ENCODE measurements around the gene SH3BP4.
A peak's percentile ranks its signal among the peaks of the same experiment; 100 is the strongest.

SH3BP4 gene, protein sequence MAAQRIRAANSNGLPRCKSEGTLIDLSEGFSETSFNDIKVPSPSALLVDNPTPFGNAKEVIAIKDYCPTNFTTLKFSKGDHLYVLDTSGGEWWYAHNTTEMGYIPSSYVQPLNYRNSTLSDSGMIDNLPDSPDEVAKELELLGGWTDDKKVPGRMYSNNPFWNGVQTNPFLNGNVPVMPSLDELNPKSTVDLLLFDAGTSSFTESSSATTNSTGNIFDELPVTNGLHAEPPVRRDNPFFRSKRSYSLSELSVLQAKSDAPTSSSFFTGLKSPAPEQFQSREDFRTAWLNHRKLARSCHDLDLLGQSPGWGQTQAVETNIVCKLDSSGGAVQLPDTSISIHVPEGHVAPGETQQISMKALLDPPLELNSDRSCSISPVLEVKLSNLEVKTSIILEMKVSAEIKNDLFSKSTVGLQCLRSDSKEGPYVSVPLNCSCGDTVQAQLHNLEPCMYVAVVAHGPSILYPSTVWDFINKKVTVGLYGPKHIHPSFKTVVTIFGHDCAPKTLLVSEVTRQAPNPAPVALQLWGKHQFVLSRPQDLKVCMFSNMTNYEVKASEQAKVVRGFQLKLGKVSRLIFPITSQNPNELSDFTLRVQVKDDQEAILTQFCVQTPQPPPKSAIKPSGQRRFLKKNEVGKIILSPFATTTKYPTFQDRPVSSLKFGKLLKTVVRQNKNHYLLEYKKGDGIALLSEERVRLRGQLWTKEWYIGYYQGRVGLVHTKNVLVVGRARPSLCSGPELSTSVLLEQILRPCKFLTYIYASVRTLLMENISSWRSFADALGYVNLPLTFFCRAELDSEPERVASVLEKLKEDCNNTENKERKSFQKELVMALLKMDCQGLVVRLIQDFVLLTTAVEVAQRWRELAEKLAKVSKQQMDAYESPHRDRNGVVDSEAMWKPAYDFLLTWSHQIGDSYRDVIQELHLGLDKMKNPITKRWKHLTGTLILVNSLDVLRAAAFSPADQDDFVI

DNA sequence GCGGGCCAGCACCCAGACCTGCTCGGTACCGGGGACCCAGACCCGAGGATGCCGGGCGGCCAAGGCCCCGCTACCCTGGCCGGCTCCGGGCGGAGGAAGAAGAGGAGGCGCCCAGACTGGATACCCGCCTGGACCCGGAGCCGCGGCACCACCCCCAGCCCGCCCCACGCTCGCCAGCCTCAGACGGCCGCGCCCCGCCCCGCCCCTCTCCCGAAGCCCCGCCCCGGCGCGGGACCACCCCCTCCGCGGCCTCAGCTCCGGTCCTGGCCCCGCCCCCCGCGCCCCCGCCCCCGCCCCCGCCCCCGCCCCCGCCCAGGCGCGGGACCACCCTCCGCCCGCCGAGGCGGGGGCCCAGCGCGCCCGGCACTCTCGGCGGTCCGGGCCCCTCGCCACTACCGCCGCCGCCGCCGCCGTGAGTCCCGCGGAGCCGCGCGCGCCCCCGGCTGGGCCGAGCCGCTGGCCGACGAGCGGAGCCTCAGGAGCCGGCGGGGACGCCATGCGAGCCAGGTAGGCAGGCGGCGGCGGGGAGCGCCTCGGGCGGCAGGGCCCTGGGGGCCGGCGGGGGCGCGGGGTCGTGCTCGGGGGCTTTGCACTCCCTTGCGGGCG lies at the start of gene SH3BP4:
Gene SH3BP4 (plus strand): TSS at position 354 of the 606 bp plus-strand sequence. CDS start 82,986 bp downstream, outside the sequence.
- peak; percentile 52 for DNase-seq

DNA sequence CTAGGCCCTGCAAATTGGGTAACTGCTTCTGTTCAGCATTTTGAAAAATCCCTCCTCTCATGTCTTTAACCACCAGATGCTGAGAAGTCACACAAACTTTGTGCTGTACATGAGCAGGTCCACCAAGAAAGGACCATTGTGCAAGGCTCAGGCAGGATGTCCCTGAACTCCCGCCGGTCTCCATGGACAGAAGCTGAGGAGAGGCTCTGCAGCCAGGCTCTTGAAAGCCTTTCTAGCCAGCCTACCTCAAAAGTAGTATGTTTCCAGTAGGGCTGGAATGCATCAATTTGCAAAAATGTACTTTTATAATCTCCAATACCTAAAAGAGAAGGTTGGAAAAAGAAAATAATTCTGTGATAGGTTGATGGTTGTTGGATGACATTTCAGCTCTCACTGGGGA lies 47.0 kb upstream of the SH3BP4 start:
- no peak for DNase-seq

DNA sequence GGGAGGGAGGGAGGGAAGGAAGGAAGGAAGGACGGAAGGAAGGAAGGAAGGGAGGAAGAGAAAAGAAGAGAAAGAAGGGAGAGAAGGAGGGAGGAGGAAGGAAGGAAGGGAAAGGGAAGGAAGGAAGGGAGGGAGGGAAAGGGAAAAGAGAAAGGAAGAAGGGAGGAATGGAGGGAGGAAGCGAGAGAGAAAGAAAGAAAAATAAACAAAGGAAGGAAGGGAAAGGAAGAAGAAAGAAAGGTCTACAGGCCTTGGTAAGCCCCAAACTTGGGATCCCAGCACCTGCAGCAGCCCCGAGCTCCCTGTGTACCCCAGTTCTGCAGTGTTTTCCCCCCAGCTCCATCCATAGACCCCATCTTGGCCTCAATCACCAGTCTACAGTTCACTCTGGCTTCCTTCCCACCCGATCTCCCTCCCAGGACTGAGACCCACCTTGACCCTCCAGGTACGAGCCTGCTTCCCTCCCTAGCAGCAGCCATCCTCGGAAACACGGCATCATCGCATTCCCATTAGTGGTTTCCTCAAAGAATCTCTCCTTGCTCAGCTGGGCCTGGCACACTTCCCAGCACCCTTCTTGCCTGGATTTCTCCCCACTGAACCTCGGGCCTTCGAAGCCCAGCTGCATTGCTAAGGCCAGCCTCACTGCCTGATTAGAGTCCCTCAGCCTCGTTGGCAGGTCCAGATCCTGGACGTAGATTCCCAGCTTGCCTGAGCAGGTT lies 46.1 kb upstream of the SH3BP4 start:
- DNase-seq: no peak

DNA sequence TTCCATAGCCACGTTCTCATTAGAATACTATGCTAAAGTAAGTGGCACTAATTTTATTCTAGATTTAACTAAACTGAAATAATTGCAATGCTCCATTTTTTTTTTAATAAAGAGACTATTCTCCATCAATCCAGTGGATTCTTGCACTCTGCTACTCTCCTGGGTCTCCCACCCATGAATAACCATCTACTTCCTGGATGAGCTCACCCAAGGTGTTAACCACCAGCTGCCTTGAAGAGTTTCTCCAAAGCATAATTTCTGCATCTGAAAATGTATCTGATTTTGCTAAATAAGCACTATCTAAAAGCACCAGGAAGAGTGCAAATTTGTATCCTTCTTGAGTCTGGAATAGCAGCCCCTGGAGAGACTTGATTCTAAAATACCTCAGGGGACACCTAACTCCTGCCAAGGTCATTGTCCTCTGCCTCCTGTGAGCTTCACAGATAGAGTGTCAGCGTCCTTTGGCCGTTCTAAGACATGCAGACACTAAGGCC lies 41.6 kb upstream of the SH3BP4 start:
- DNase-seq: no peak

DNA sequence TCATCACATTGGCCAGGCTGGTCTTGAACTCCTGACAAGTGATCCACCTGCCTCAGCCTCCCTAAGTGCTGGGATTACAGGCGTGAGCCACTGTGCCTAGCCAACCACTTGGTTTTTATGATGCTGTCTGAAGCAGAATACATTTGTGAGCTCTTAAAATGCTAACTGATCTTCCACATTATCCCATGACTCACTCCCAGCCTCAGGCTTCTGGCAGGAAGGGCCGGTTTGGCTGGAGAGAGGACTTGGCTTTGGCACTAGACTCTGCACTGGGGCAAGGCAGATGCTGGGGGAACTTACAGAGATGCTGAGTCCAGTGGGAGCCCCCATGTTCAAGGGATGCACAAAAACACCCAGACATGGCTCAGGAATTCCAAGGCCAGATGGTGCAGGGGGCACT lies 40.5 kb upstream of the SH3BP4 start:
- no peak for DNase-seq

DNA sequence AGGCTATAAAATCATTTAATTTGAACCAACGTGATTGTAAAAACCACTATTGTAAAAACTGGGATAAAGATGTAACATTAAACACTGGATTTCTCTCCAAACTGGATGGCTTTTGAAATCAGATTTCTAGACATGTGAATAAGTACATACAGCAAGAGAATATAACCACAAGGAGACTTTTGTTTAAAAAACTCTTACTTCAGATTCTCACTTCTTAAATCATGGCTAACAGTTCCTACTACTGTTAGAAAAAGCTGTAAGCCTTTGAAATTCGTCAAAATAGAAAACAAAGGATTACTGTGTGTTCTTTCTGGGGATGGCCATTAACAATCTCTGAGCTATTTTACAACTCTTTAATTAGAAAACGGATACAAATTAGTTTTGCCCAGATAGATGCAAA lies 39.4 kb upstream of the SH3BP4 start:
- no peak for DNase-seq

DNA sequence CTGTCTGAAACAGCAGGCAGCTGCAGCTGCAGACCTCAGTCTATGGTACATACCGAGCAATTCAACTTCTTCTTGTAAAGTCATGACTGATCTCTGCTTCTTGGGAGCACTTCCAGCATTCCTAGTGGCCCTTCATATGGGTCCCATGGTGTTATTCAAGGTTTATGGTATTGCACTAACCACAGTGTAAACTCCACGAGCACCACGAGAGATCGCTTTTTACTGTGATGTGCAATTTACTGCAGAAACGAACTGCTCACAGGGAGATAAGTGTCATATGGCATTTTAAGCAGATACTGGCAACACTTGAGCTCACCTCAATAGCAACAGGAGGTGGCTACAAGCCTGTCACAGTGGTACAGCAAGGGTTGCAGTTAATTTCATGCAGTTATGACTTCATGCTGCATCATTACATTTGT lies 38.6 kb upstream of the SH3BP4 start:
- DNase-seq: no peak

DNA sequence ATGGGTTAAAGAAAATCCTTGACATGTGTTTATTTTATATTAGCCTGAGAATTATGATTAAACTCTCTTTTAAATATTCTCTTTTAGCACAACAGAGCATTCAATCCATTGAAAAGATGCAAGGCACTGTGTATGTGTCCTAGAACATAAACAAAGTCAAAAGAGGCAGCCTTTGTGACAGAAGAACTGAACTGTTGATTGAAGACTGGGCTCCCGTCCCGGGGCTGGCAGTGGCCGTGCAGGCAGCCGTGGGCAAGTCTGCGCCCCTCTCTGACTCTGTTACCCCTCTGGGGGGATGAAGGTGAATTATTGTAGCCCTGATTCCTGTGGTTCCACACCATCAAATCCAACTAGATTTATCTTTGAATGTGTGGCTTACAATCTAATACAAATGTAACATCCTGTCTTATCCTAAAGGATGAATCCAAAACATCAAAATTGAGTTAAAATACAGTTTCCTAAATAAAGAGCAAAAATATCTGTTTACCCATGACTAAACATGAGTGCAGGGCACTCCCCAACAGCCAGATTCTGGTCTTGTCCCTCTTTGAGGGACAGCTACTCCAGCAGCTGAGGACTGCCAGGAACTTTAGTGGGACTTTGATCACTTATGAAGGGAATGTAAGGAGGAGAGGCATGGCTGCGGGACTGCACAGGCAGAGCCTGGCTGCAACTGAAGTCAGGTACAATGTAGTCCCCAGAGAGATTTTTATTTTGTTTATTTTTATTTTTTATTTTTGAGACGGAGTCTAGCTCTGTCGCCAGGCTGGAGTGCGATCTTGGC lies 37.3 kb upstream of the SH3BP4 start:
- DNase-seq: no peak

DNA sequence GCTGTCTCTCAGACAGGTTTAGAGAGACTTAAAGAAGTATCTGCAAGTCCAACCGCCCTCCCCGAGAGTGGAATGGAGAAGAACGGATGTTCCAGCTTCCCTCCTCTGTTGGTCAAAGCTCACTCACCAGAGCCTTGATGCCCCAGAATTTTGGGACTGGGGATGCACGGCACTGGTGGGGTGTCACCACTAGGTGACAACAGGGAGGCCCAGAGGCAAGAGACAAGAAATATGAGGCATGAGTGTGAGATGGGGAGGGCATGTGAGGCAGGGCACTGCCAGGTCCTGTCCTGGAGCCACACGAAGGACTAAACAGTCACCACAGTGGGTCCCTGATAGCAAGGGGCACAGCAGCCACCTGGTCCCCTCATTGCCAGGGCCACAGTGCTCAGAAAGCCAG lies 35.1 kb upstream of the SH3BP4 start:
- DNase-seq: no peak

DNA sequence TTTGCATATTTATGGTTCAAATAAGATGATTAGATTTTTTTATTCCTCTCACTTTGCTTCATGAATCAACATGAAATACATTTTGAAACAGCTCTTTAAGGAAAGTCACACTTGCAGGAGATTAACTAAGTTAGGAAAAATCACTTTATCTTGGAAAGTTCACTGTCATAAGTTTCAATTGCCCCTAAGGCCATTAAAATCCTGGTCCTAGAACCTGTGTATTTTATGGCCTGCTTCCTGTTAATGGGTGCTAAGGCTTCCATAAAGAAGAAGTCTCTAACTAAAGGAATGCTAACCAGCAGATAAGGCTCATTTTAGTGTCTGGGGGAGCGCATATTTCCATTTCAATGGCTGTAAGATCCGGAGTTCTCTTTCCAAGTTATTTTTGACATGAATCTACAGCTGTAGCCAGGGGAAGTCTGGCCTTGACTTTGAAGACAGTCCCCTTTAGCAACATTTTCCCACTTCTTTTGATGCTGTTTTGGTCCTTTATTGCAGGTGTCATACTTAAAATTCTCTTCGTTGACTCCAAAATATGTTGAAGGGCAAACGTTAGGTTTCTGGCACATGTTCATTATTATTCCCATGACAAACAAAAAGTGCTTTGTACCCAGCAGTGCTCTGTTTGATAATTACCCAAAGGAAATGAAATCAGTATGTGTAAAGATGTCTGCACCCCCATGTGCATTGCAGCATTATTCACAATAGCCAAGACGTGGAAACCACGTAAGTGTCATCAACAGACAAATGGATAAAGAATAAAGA lies 34.4 kb upstream of the SH3BP4 start:
- no peak for DNase-seq

DNA sequence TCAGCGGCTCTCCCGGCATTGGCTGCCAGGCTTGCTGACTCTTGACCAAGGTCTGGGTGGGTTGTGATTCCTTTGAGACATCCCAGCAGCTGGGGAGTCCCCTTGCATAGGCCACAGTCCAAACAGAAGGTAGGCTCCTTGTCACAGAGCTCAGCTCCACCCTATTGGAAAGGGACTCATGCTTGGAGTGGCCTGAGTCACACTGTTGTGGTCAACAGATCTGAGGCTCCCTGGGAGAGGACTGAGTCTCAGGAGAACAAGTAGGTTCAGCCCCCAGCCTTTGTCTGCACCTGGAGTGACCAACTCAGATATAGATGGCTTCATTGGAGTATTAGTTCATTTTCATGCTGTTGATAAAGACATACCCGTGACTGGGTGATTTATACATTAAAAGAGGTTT lies 32.1 kb upstream of the SH3BP4 start:
- no peak for DNase-seq

DNA sequence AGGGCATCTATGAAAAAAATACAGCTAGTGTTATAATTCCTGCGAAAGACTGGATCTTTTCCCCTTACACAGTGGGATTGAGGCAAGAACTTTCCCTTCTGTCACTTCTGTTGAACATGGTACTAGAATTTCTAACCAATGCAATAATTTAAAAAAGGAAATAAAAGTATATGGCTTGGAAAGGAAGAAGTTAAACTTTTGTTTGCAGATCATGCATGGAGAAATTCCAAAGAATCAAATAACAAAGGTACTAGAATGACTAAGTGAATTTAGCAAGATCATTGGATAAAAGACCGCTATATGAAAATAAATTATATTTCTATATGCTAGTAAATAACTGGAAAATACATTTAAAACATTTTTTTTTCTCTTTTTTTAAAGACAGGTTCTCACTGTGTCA lies 31.0 kb upstream of the SH3BP4 start:
- DNase-seq: no peak

DNA sequence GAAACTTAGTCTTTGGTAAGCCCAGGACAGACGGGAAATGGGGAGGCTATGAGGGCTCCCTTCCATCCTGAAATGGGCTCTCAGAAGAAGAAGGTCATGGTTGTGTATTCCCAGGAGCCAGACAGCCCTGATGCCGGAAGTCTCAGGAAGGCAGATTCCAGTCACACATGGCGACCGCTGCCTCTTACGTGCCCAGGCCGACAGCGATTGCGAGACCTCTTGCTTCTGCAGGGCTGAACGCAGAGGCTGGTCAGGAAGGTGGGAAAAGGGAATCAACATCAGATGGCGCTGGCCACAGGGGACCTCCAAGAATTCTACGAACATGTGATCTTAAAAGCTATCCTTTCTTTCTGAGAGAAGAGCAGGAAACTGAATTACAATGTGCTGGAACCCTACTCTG lies 22.8 kb upstream of the SH3BP4 start:
- no peak for DNase-seq

DNA sequence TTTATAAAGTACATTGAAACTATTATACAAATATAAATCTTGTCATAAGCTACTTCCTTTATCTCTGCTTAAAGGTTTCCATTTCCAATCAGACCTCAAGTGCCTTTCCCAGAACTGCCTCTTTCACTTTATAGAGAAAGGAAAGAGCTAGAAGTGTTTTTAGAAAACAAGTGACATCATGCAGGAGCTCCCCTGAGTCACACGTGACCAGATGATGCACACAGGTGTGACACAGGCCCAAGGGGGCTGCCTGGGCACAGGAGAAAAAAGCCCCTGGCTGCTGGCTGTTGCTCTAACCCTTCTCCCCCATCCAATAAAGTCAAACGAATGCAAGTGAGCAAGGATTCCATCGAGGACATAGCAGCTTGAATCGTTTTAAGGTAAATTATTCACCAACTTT lies 21.4 kb upstream of the SH3BP4 start:
- no peak for DNase-seq

DNA sequence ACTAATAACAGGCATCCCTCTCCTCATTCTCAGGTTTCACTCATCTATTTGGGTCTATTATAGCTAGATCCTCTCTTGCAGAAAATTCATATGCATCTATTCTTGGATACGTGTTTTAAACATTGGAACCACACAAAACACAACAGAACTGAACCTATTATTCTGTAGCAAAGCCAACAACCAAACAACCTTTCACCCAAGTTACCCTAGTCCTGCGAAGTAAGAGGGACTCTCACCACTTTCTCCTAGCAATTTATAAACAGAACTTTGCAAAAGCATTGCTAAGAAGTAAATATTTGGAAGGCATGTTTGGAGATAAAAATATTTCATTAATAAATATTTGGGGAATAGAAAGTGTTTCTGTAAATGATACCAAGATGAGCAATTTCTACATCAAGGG lies 20.4 kb upstream of the SH3BP4 start:
- DNase-seq: no peak

DNA sequence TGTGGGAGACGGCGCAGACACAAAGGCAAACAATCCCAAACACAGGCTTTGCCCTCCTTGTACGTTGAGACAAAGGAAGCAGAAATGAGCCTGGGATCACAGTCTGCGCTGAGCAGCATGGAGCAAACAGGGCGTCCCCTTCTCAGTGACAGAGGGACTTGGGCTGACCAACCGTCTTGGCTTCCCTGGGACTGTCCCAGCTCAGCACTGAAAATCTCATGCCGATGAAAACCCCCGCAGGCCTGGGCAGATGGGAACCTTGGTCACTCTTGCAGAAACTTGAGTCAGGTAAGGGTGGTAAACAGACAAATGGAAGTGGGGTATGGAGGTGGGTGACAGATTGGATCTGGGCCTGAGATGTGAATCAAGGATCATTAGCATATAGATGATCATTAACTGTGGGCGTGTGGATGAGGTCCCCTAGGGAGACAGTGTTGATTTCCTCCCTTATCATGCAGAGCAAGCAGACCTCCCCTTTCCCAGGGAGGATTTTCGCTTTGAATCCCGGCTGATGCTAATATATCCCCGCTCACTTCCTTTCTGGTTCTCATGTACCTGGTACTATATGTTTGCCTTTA lies 19.1 kb upstream of the SH3BP4 start:
- no peak for DNase-seq

DNA sequence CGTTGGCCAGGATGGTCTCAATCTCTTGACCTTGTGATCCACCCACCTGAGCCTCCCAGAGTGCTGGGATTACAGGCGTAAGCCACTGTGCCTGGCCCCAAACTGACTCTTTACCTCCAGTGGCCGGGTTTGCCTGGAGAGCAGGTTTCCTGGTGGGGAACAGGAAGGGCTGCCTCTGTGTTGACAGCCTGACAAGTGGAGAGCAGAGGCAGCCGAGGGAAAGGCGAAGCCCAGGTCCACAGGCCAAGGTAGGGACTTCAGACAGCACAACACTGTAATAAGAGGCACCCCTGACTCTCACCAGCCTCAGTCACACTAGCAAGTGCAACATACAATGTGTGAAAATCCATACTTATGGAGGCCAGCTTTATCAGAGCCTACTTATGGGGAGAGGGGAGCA lies 16.5 kb upstream of the SH3BP4 start:
- no peak for DNase-seq

DNA sequence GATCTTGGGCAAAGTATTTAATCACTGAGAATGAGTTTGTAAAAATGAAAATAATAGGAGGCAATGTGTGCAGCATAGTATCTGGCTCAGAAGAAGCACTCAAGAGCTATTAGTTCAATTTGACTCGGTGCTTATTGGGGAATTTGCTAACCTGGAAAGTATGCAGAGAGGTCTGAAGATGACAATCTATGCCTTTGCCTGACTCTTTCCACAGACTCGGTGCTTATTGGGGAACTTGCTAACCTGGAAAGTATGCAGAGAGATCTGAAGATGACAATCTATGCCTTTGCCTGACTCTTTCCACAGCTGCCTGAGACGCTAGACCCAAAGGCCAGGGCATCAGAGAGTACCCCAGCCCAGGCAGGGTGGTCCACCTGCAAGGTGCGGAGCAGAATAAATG lies 12.2 kb upstream of the SH3BP4 start:
- DNase-seq: no peak

DNA sequence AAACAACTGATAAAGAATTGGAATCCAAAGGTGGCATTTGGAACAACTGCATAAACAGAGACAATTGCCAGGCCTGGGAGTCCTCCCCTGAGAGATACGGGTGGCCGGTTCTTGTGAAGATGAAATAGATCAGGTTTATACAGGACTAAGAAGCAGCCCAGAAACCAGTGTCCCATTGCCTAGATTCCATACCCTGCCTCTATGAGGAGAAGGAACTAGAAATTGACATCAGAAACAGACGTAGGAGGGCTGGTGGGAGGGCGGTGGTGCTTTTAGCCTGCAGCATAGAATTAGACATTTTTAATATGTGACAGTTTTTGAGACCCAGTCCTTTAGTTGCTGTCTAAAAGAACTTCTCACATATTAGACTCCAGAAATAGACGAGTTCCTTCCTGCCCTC lies 11.8 kb upstream of the SH3BP4 start:
- DNase-seq: no peak

DNA sequence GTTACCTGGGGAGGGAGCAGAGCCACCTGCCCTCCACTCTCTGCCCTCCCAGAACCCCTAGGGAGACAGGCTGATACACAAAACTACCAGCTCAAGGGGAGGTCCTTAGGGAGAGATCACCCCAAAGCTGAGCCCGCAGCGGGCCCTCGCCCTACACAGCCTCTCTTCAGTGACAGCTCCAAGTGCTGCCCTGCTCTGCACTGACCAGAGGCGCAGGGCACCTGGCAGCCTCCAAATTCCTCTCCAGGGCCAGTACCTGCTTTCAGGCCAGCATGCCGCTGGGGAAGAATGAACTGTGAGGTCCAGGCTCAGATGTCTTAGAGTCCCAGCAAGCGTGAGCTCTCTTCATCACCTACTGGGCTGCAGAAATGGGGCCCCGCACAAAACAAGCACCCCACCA lies 11.3 kb upstream of the SH3BP4 start:
- no peak for DNase-seq
